ENCODE data around the gene SLC29A3. TPM values are rescaled to one million over a fixed set of nuclear protein-coding genes. Genes with fewer than 3 reads are reported as not detected.
A peak's percentile ranks its signal among the peaks of the same experiment; 100 is the strongest.
"Not testable (repeated sequence)": the region's sequence is repeated elsewhere in the genome, so short reads cannot be mapped to it uniquely, and the experiment has no call there.

SLC29A3 gene
- total RNA-seq, 2 donors from 2014 or later = 14.1 to 16.8 TPM

- Histone ChIP-seq H3K27me3 (ENCODE audit: control insufficient read depth, insufficient read depth, low read length, poor library complexity, severe bottlenecking) (no peaks in the 10 kb centered on the region), H3K36me3 (ENCODE audit: control insufficient read depth, insufficient read depth, low read length) (no peaks in the 10 kb centered on the region), H3K9me3 (ENCODE audit: control insufficient read depth, low read length) (no peaks in the 10 kb centered on the region), H3K4me3 (ENCODE audit: low read length) (no peak overlapping the region), H3K9ac (ENCODE audit: extremely low read depth, low read length, poor library complexity, severe bottlenecking) (no peak overlapping the region), H3K27ac (ENCODE audit: low read depth, low read length) (peak overlapping the region; percentile 92), H3K4me1 (ENCODE audit: control insufficient read depth, insufficient read depth, low read length) (no peaks in the 10 kb centered on the region)
- peak overlapping the region; percentile 89 for H3K27ac Mint-ChIP-seq
- H3K9me3 Mint-ChIP-seq = no peaks in the 10 kb centered on the region
- H3K4me1 Mint-ChIP-seq = peaks cover 19% of the 10 kb centered on the region
- H3K36me3 Mint-ChIP-seq (ENCODE audit: low read depth) = no peaks in the 10 kb centered on the region
- WGBS, 2 experiments (ENCODE audit: insufficient coverage in 1 of 2, insufficient read length in 1 of 2) = 61 to 66% methylated on average over 5 to 9 of the region's 10 CpGs
- DNase-seq = peak; percentile 92
- H3K4me3 Mint-ChIP-seq = no peak overlapping the region
- peak; percentile 79 for TF ChIP-seq CTCF (conservative IDR thresholded peaks at IDR 0.05)
- H3K27me3 Mint-ChIP-seq (ENCODE audit: insufficient read depth) = no peaks in the 10 kb centered on the region
These were observed 48.5 kb upstream of the SLC29A3 start for GRCh38 chr10:71270301-71271220.

DNA sequence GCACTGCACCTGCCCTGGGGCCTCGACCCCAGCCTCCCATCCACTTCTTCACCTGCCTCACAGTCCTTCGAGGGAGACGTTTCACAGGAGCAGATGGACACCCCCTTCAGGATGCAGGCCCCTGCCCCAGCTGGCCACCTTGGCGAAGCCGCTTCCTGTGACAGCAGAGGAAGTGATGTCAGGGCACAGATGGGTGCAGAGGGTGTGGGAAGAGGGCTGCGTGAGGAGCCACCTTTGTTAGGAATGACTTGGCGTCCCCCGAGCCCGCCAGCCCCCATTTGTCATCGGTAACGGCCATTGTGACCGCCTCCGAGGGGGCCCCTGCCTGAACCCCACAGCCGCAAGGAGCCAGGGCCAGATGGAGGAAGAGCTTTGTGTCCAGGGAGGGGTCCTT is 47.4 kb upstream of the SLC29A3 start:
- Histone ChIP-seq H3K4me3 (ENCODE audit: low read length) (no peak overlapping the region), H3K36me3 (ENCODE audit: control insufficient read depth, insufficient read depth, low read length) (no peaks in the 10 kb centered on the region), H3K27ac (ENCODE audit: low read depth, low read length) (peak overlapping the region; percentile 92), H3K9ac (ENCODE audit: extremely low read depth, low read length, poor library complexity, severe bottlenecking) (no peak overlapping the region), H3K9me3 (ENCODE audit: control insufficient read depth, low read length) (no peaks in the 10 kb centered on the region), H3K27me3 (ENCODE audit: control insufficient read depth, insufficient read depth, low read length, poor library complexity, severe bottlenecking) (no peaks in the 10 kb centered on the region), H3K4me1 (ENCODE audit: control insufficient read depth, insufficient read depth, low read length) (no peaks in the 10 kb centered on the region)
- TF ChIP-seq CTCF (conservative IDR thresholded peaks at IDR 0.05) = no peak
- no peaks in the 10 kb centered on the region for H3K9me3 Mint-ChIP-seq
- no peak overlapping the region for H3K4me3 Mint-ChIP-seq
- DNase-seq = no peak
- H3K4me1 Mint-ChIP-seq = peaks cover 19% of the 10 kb centered on the region
- no peaks in the 10 kb centered on the region for H3K36me3 Mint-ChIP-seq (ENCODE audit: low read depth)
- H3K27ac Mint-ChIP-seq = no peak overlapping the region
- H3K27me3 Mint-ChIP-seq (ENCODE audit: insufficient read depth) = no peaks in the 10 kb centered on the region
- WGBS, 2 experiments (ENCODE audit: insufficient coverage in 1 of 2, insufficient read length in 1 of 2) = 78 to 86% methylated on average over 8 to 14 of the region's 14 CpGs

- no peak overlapping the region for H3K4me3 ChIP-seq (ENCODE audit: low read length)
- H3K4me1 Mint-ChIP-seq = peaks cover 19% of the 10 kb centered on the region
- H3K27ac ChIP-seq (ENCODE audit: low read depth, low read length) = peak overlapping the region; percentile 92
- peak; percentile 64 for DNase-seq
- no peak for TF ChIP-seq CTCF (conservative IDR thresholded peaks at IDR 0.05)
- no peaks in the 10 kb centered on the region for H3K36me3 Mint-ChIP-seq (ENCODE audit: low read depth)
- H3K9me3 ChIP-seq (ENCODE audit: control insufficient read depth, low read length) = no peaks in the 10 kb centered on the region
- no peak overlapping the region for H3K27ac Mint-ChIP-seq
- no peak overlapping the region for H3K9ac ChIP-seq (ENCODE audit: extremely low read depth, low read length, poor library complexity, severe bottlenecking)
- no peak overlapping the region for H3K4me3 Mint-ChIP-seq
- no peaks in the 10 kb centered on the region for H3K4me1 ChIP-seq (ENCODE audit: control insufficient read depth, insufficient read depth, low read length)
- no peaks in the 10 kb centered on the region for H3K36me3 ChIP-seq (ENCODE audit: control insufficient read depth, insufficient read depth, low read length)
- H3K27me3 Mint-ChIP-seq (ENCODE audit: insufficient read depth) = no peaks in the 10 kb centered on the region
- no peaks in the 10 kb centered on the region for H3K9me3 Mint-ChIP-seq
- 83 to 91% methylated on average over 10 to 15 of the region's 15 CpGs for WGBS, 2 experiments (ENCODE audit: insufficient coverage in 1 of 2, insufficient read length in 1 of 2)
- no peaks in the 10 kb centered on the region for H3K27me3 ChIP-seq (ENCODE audit: control insufficient read depth, insufficient read depth, low read length, poor library complexity, severe bottlenecking)
These were observed 46.8 kb upstream of the SLC29A3 start for GRCh38 chr10:71272056-71272771.

DNA sequence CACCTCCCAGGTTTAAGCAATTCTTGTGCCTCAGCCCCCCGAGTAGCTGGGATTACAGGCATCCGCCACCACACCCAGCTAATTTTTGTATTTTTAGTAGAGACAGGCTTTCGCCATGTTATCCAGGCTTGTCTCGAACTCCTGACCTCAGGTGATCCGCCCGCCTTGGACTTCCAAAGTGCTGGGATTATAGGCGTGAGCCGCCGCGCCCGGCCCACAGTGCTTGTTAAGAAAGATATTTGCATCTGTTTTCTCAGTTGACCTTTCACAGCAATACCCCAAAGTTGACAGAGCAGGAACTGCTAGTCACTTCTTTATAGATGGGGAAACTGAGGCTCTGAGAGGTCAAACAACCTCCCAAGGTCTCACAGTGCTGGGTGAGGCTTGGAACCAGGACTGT is 46.1 kb upstream of the SLC29A3 start:
- not testable (repeated sequence) for H3K4me3 Mint-ChIP-seq; H3K9me3 ChIP-seq (ENCODE audit: control insufficient read depth, low read length); H3K36me3 Mint-ChIP-seq (ENCODE audit: low read depth); H3K9ac ChIP-seq (ENCODE audit: extremely low read depth, low read length, poor library complexity, severe bottlenecking); H3K27ac ChIP-seq (ENCODE audit: low read depth, low read length); H3K27ac Mint-ChIP-seq; H3K36me3 ChIP-seq (ENCODE audit: control insufficient read depth, insufficient read depth, low read length); H3K9me3 Mint-ChIP-seq; H3K4me1 ChIP-seq (ENCODE audit: control insufficient read depth, insufficient read depth, low read length); H3K27me3 Mint-ChIP-seq (ENCODE audit: insufficient read depth); H3K4me3 ChIP-seq (ENCODE audit: low read length); DNase-seq; H3K27me3 ChIP-seq (ENCODE audit: control insufficient read depth, insufficient read depth, low read length, poor library complexity, severe bottlenecking)
- peaks cover 20% of the 10 kb centered on the region for H3K4me1 Mint-ChIP-seq
- WGBS, 2 experiments (ENCODE audit: insufficient coverage in 1 of 2, insufficient read length in 1 of 2) = 83 to 85% methylated on average over 11 of the region's 11 CpGs

All from endodermal cell (in vitro differentiated cells).